GM19467 (cell line): ENCODE data around the gene KAT7.
"Not testable (repeated sequence)": the region's sequence is repeated elsewhere in the genome, so short reads cannot be mapped to it uniquely, and the experiment has no call there.

Source experiments
- ATAC-seq: cut with Tn5 transposase; IDR thresholded peaks from one replicate; pipeline ENCODE4 v1.9.1; 2021; ENCODE audit warnings: mild to moderate bottlenecking, moderate library complexity; ENCODE audit not compliant: unreplicated experiment

The KAT7 gene

DNA sequence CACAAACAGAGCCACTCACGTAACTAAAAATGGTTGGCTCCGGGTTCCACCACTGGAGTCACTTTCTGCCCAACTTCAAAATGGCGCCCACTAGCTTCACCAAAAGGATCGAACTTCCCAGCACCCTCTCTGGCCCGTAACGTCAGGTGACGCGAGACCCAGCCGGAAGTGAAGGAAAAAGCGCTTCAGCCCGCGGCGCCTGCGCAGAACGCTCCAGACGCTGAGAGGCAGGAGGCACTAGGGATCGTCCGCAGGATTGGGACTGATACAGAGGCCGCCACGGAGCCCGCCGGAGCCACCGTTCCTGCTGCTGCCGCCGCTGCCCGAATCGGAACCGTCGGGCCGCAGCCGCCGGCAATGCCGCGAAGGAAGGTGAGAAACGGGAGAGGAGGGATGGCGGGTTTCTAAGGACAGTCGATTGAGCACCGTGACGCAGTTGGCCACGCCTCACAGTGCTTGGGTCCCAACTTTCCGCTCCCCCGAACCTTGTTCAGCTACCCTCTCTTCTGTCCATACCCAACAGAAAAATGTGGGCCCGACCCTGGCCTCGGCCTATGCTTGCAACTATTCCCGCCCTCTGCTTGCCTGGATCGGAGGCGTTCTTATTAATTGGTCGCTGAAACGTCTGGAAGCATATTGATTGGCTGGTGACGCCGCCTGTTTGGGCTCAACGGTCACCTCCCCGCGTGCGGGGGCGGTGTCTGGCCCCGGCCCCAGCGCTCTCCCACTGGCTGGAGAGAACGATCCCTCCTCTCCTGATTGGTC, at the start of gene KAT7:
TSS of gene KAT7 (plus strand) at position 204 of the 765 bp plus-strand sequence. CDS start at position 358, 154 bp downstream.
- ATAC-seq, result peak; percentile 88

DNA sequence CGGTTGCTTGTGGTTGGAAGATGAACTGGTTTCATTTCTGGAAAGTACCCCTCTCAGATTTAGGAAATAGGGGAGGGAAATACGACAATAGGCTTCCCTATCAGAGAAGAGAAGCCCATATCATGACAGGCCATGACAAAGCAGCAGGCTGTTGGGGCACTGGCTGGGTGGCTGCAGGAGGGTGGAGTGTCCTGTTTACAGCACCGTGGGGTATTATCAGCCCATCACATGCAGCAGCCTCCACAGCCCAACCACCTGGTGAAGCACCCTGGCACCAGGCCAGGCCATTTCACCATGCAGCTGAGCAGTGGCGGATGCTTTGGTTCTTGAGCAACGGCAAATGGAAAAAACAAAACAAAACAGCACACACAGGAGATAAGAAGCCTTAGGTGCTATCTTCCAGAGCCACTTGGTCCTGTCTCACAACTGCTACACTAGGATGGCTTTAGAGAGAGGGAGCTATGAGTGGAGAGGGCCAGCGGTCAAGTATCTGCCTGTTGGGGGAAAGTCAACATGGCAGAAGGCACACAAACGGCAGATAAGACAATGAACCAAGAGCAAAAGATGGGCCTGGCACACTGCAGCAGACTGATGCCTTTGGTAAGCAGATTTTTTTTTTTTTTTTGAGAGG, 48.7 kb upstream of the KAT7 start:
- no peak for ATAC-seq

DNA sequence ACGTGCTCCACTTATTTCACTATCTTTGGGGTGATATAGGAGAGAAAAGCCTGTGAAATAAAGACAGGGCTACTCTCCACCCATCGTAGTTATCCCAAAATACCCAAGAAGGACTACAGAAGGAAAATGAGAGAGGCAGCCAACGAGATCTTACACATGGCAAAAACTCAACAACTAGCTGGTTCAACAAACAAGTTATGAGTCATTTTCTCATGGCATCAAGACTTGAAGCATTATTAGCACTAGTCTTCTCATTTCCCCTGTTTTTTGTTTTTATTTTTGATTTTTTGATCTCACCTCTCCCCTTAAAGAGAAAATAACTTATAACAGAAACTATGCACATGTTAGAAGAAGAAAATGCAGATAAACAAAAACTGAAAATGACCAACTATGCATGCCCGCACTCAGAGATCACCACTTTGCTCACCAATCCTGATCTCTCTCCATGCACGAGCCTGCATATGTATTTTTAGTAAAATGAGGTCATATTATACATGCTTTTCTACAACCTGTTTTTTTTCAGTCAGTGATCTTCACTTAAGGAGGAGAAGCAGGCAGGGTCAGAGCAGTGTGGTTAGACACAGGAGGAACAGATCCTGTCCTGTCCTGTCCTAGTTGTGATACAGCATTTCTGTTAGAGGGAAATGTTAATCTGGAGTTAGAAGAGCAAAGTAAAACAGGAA, 47.3 kb upstream of the KAT7 start:
- ATAC-seq, result no peak

DNA sequence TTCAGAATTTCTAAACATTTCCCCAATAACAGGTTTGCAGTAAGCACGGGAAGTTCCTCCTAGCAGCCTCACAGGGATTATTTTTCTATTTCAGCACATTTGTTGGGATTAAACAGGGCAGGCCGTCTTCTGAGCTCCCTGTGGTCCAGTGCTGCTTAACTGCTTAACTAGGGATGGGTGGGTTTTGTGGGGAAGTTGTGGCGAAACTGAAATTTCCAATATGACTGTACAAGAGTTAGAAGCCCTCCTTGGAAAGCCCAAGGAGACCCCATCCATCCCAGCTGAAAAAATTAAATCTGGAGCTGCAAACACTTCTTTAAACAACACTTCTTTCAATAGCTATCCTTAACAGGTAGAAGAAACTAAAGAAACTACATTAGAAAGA, 46.8 kb upstream of the KAT7 start:
- no peak for ATAC-seq

DNA sequence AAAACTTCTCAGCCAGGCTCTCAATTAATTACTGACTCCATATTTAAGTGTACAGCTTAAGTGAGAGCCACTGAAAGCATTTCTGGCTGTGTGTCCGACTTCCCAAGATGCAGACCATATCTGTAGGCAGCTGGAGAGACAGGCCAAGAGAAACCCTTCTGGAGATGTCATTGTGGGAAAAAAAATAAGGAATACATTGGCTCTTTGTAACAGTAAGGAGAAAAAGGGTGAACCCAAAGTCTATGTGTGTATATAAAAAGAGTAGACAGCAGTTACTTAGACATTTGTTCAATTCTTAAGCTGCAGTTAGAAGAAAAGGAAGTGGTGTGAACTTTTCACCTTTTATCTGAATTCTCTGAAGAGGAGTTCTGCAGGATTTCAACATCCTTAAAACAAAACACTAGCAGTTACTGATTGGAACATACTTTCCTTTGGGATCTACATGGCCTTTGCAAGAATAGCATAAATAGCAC, 46.3 kb upstream of the KAT7 start:
- ATAC-seq, result no peak

DNA sequence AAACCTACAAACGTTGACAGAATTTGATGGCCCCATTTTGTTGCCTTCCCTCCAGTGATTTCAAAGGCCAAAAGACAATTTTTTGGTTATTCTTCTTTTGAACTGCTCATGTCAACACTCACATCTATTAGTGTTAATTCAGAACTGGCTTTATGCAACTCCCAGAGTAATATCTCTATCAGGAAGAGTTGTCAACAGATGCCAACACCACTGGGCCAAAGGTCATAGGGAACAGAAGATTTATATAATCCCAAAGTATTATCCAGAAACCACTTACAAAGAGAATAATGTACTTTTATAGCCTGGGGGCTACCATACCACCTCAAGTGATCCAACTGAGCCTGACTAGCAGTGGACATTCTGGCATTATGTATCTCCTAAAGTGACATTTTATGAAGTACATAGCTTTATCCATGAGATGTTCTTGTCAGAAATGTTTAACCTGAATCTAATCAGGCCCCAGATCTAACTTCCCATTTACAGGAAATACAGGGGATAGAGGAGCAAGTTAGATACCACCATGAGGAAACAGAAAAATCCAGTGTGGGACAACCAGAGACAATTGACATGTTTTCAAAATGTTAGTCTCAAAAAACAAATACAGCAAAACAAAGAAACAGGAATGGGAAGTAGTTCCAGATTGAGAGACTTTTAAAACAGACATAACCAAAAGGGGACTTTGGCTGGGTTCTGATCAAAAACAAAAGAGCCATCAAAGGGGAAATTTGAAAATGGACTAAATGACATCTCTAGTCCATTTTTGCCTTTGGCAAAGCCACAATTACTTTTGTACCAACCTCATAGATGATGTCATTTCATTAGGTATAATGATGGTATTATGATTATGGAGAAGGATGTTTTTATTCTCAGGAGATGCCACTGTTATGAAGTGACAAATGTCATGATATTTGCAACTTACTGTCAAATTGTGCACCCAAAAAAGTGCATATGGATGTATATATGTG, 43.0 kb upstream of the KAT7 start:
- no peak for ATAC-seq

DNA sequence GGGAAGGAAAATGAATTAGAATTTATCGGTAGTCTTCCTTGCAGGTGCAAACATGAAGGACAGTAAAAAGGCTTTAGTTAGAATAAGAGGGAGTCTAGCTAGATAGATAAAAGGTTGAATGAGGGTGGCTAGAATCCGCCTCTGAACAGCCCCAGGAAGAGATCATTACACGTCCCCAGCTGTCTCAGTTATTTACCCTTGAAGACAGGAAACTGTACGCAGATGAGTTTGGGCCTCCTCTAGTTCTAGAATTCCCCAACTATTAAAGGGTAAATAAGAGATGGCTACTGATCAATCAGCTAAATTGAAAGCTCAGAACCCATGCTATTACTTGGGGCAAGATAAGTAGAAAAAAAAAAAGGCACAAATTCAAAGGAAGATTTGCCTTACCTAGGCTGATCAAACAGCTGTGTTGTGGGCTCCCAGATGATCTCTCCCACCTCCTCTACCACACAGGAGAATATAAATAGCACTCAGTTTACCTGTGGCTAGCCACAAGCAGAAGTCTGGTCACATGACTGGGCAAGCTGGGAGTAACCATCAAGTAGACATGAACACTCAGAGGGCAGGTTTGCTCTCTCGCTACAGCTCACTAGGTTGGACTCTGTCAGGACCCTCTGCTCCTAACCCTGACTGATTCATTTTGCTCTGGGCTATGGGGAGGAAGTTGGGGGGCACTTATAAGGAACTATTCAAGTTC, 41.5 kb upstream of the KAT7 start:
- ATAC-seq, result peak; percentile 38

DNA sequence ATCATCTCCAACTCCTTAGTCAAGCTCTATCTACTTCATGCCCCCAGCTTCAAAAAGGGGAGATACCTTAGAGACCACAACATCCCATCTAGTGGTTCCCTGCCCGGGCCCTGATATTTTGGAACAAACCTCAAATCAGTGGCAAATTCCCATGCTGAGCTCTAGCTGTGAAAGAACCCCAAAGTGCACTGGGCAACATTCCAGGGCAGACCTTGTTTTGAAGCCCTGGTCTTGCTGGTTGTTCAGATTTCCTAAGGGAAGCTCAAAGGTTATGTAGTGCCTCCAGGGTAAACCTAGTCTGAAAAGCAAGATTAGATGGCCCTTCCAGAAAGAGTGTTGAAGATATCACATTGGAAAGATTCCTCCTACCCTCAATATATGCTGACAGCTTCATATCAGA, 40.8 kb upstream of the KAT7 start:
- no peak for ATAC-seq

DNA sequence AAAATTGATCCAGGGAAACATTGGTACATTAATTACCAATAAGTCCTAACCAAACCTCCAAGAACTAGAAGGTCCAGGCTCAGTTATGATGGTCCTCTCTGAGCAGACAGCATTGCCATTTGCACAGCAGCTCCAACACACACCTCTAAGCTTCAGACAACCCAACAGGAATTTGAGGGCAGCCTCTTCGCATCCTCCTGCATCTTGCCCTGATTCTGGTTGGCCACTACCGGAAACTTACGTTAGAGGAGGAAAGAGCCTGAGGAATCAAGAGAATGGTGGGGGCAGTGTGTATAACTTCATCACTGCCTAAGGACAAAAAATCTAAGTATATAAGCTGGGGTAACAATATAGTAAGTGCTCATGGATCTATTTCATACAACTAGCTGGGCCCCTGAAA, 40.3 kb upstream of the KAT7 start:
- no peak for ATAC-seq

DNA sequence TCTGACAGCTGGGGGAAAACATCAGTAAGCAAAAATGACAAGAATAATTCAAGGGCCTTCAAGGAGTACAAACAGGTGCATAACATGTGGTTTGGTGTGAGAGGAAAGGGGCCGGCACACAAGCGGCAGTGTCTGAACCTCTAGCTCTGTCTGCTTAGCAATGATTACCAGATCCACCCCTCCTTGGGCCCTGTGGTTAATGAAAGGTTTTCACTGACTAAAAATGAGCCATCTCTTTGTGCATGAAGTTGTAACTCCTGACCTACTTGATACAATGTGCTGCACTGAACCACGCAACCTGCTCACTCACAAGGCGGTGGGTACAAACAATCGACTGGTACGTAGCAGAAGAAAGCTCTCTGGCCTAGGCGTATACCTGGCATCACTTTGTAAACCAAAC, 39.7 kb upstream of the KAT7 start:
- ATAC-seq, result peak; percentile 77

DNA sequence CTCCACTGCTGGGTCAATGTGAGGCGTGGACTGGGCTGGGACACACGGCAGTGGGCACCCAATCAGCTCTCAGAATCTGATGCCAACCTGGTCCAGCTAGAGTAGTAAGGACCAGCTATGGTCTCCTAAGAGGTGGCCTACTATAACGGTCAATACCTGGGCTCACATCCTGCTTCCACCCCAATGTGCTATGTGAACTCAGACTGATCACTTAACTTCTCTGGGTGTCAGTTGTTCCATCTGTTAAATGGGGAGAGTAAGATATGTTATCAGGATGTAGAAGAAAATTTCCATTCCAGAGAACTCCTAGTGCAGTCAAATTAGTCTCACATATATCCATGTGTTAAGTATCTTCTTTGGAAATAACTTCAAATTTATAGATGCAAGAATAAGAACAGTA, 38.8 kb upstream of the KAT7 start:
- ATAC-seq, result no peak

DNA sequence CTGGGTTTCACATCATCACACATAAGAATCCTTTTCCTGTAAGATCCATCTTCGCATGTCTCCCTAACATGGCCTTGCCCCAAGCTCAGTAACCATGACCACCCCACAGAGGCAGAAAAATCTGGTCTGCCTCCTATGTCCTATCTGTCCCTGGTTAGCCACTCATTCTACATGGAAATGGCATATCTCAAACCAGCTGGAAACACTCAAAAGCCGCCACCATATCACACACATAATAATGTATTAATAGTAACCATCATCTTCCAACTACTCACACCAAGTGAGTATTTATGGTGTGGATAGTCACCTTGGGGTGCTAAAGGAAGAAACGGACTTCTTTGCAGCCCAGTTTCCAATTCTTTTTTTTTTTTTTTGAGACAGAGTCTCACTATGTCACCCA, 36.0 kb upstream of the KAT7 start:
- ATAC-seq, result no peak

DNA sequence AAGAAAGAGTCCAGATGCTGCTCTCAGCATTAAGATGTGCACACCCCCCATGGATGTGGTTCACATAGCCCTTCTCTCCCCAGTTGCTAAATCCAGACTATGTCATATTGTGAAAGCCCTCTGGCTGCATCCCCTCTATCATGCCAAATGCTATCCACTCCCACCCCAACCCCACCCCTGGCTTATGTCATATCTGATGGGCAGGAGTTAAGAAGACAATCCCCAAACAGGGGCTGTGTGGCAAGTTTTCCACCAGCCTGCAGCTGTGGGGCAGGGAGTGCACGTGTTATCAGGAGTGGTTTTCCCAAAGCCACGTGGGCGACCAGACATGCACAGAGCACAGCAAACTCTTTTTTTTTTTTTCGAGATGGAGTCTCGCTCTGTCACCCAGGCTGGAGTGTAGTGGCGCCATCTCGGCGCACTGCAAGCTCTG, 34.5 kb upstream of the KAT7 start:
- no peak for ATAC-seq

DNA sequence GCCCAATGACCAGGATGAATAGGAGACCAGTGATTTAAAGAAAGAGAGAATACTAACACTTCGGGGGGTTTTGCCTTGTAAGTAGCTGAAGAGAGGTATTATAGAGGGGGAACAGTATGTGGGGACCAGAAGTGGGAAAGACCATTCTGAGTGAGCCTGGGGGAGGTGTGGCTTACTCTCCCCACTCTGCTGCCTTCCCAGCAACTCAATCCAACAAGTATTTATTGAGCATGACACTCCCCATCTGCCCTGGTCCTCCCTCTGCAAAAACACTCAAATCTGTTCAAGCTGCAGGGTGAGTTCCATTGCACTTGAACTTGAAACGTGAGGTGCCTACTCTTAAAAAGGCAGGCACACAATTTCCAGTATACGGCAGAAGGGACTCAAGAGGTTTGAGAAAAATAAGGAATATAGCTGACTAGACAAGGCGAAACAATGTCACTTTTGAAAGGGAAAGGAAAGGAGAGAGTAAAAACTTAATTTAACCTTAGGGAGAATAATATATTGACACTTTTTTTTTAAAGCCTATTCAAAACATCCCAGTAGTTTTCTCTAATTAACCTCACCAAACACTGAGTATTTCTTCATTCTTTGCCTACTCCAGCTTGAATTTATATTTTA, 32.7 kb upstream of the KAT7 start:
- ATAC-seq, result no peak

DNA sequence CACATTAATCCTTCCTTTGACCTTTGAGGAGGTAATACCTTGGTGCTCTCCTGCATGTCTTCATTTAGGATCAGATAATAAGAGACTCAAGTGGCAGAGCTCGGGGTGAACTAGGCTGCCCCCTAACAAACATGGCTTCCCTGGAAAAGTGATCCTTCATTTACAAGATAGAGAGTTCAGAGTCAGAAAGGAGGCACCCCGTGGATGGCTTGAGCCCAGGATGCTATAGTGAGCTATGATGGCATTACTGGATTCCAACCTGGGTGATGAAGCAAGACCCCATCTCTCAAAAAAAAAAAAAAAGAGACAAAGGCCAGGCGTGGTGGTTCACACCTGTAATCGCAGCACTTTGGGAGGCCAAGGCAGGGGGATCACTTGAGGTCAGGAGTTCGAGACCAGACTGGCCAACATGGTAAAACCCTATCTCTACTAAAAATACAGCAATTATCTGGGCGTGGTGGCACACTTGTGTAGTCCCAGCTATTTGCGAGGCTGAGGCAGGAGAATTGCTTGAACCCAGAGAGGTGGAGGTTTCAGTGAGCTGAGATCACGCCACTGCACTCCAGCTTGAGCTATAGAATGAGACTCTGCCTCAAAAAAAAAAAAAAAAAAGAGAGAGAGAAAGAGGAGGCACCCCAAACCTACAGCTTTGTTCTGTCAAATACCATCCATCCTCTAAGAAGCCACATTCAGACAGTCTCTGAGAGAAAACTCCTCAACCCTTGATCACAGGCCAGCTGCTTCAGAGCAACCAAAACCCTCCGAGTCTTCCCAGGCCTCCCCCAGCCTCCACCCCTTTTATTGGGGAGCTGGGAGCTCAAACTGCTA, 31.9 kb upstream of the KAT7 start:
- ATAC-seq, result no peak

DNA sequence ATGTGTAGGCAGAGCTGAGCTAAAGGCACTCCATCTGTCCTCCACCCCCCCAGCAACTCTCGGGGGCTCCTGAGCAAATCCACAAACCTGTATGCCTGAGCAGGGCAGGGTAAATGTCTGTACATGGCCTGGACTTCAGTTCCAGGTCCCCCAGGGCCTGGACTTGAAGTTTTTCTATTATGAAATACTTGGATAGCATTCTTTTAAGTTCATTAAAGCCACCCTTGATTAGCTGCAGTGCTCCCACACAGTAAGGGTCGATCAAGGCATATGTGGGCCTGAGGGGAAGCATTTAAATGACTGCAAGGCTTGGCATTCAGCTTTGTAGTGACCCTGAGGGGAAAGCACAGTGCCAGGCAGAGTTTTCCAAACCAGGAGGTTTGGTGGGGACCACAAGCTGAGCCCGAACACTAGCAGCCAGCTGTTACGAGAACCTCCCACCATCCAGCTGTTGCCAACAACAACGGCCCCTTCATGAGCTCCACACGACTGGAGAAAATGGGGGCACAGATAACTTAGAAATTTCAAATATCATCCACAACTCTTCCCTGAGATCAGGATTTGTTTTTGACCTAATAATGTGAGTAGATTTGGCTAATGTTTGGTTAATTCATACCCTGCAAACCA, 31.2 kb upstream of the KAT7 start:
- no peak for ATAC-seq

DNA sequence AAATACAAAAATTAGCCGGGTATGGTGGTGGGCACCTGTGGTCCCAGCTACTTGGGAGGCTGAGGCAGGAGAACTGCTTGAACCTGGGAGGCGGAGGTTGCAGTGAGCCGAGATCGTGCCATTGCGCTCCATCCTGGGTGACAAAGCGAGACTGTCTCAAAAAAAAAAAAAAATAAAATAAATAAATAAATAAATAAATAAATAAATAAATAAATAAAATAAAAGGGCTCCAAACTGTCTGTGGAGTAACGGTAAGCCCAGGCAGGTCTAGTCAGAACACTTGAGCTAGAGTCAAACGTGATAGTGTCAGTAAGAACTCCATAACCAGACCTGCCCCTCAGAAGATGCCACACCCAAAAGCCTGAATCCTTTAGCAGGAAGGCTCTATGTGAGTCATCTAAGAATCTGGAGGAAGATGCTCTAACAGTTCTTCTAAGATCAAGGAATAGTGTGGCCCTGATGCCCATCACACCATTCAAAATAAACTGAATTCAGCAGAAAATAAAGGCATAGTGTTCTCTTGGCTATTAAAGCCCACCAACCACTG, 29.9 kb upstream of the KAT7 start:
- ATAC-seq, result not testable (repeated sequence)

DNA sequence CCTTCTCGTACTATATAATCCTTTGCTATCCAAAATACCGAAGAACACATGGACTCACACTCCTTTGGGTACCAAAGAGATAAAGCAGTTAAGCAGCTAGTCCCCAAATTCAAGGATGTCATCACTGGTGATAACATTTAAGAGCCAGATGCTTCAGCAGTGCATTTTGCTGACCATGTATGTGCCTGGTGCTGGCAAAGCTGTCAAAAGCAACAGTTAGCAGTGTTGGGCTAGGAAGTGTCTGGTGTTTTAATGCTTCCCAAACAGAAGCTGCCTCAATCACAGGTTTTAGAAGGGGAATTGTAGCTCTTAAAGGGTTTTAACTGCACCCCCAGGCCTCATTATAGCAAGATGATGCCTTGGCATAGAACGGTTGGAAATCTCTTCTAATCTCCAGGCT, 29.3 kb upstream of the KAT7 start:
- no peak for ATAC-seq
